ENCODE data around the gene TRPT1.

TRPT1 gene

GRCh38 chr11:64267207-64267945 lies 41.4 kb upstream of the TRPT1 start:
- no peak for TF ChIP-seq REST (IDR thresholded peaks at IDR 0.05; ENCODE audit: insufficient replicate concordance, low read depth)
- no peak for TF ChIP-seq GABPA (IDR thresholded peaks at IDR 0.05; ENCODE audit: low read depth)
- TF ChIP-seq POLR2AphosphoS5 (IDR thresholded peaks at IDR 0.05; ENCODE audit: low read depth): no peak
- TF ChIP-seq SPI1 (IDR thresholded peaks at IDR 0.05; ENCODE audit: borderline replicate concordance, low read depth): no peak
- no peak for TF ChIP-seq CTCF (IDR thresholded peaks at IDR 0.05; ENCODE audit: insufficient read depth, low read length)

GRCh38 chr11:64266339-64266738 lies 40.4 kb upstream of the TRPT1 start:
- Histone ChIP-seq H3K4me3 (replicated peaks; ENCODE audit: insufficient read depth, low read length) (no peak overlapping the region), H3K27me3 (ENCODE audit: insufficient read depth, poor library complexity, severe bottlenecking) (no peaks in the 10 kb centered on the region), H3K27ac (replicated peaks) (no peak overlapping the region)
- no peak for DNase-seq (ENCODE audit: low read depth in 1 of 2, low spot score in 1 of 2)
- TF ChIP-seq SPI1 (IDR thresholded peaks at IDR 0.05; ENCODE audit: borderline replicate concordance, low read depth) (no peak), POLR2AphosphoS5 (IDR thresholded peaks at IDR 0.05; ENCODE audit: low read depth) (no peak), CTCF (IDR thresholded peaks at IDR 0.05; ENCODE audit: insufficient read depth, low read length) (no peak)

More at GRCh38 chr11:64267207-64267945, 41.4 kb upstream of the TRPT1 start:
- H3K4me3 ChIP-seq (replicated peaks; ENCODE audit: insufficient read depth, low read length): no peak overlapping the region
- no peaks in the 10 kb centered on the region for H3K27me3 ChIP-seq (ENCODE audit: insufficient read depth, poor library complexity, severe bottlenecking)
- no peak for DNase-seq (ENCODE audit: low read depth in 1 of 2, low spot score in 1 of 2)
- H3K27ac ChIP-seq (replicated peaks): peak overlapping the region; percentile 91

- Histone ChIP-seq H3K27me3 (ENCODE audit: insufficient read depth, poor library complexity, severe bottlenecking) (no peaks in the 10 kb centered on the region), H3K4me3 (replicated peaks; ENCODE audit: insufficient read depth, low read length) (no peak overlapping the region), H3K27ac (replicated peaks) (no peak overlapping the region)
- no peak for DNase-seq (ENCODE audit: low read depth in 1 of 2, low spot score in 1 of 2)
- no peak for TF ChIP-seq CTCF (IDR thresholded peaks at IDR 0.05; ENCODE audit: insufficient read depth, low read length)
- no peak; the same call in 1 of the 2 replicates for TF ChIP-seq POLR2AphosphoS5 (IDR thresholded peaks at IDR 0.05; ENCODE audit: low read depth)
- TF ChIP-seq REST (IDR thresholded peaks at IDR 0.05; ENCODE audit: insufficient replicate concordance, low read depth): no peak
Observed at GRCh38 chr11:64265176-64266160, 39.5 kb upstream of the TRPT1 start.

All from HL-60 (cell line).